Kasumi-1 (cell line): Measurements from ENCODE around the gene LTO1.
"Not testable (repeated sequence)": the region's sequence is repeated elsewhere in the genome, so short reads cannot be mapped to it uniquely, and the experiment has no call there.

Source experiments
- DNase-seq, 2 experiments: peaks; one replicate each; lab custom pipeline; 2025; lab: John Stamatoyannopoulos, UW

The LTO1 gene

GRCh38 chr11:69700278-69701140 is 25.4 kb upstream of the LTO1 start:
- no peak for DNase-seq

GRCh38 chr11:69699213-69699612 is 24.1 kb upstream of the LTO1 start:
- no peak for DNase-seq

GRCh38 chr11:69698362-69698761 is 23.2 kb upstream of the LTO1 start:
- DNase-seq, result no peak

DNA sequence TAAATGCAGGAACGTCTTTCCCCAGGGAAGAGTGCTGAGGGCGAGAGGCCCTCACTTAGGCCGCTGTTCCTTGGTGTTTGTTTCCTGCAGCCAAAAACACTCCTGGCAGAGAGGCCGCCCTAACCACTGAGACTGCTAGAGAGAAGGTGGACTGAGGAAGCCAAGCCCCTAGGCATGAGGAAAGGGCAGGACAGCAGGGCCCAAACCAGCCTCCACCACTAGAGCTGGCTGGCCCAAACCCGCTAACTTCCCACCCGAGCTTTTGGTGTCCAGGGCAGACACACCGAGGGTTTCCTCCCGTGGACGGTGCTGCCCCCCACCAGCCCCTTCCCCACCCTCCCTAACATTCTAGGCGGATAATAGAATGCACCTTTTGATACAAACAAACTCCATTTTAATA is 22.7 kb upstream of the LTO1 start:
- no peak for DNase-seq

DNA sequence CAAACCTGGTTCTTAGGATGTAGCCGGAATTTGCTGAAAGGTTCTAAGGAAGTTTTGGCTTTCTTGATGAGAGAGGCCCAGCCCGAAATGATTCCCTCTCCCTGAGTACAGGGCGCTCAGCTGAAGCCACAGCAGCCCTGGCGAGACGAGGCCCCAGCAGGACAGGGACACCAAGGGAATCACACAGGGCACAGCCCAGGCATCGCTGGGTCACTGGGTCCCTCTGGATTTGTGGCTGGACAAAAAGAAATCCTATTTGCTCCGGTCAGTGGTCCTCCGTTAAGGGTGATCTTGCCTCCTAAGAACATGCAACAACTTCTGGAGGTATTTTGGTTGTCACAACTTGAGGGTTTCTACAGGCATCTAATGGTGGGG is 22.3 kb upstream of the LTO1 start:
- DNase-seq, result no peak

DNA sequence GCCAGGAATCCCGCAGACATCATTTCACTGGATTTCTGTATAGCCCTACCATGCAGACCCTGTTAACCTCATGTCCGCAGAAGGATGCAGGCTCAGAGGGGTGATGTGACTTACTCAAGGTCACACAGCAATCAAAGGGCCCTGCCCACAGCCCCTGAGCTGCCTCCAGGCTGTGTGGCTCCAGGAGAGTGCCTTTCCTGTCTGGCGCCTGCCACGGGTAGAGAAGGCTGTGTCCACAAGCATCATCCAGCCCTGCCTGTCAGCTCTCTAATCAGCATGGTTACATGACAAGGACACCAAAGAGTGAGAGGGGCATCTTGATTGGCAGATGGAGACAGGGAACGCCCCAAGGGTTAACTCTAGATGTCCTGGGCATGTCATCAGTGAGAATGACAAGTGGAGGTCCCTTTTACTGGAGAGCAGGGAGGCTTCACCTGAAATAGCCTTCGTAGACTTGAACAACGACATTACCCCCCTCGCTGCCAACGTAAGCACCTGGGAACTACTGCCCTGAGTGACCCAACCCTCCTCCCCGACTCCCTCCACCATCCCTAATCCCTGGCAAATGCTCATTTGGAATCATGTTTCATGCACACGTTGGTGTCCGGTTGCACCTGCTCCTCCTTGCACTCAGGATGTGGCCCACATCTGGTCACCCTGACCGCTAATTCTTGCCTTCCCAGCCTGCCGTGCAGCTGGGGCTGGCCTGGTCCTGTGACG is 21.8 kb upstream of the LTO1 start:
- DNase-seq, result no peak

DNA sequence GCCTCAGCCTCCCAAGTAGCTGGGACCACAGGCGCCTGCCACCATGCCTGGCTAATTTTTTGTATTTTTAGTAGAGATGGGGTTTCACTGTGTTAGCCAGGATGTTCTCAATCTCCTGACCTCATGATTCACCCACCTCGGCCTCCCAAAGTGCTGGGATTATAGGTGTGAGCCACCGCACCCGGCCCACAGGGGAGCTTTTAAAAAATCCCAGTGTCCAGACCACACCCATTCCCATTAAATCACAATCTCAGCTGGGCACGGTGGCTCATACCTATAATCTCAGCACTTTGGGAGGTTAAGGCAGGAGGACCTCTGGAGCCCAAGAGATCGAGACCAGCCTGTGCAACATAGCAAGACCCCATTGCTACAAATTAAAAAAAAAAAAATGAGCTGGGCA is 20.8 kb upstream of the LTO1 start:
- DNase-seq, result not testable (repeated sequence)

GRCh38 chr11:69695581-69695980 is 20.4 kb upstream of the LTO1 start:
- no peak for DNase-seq

DNA sequence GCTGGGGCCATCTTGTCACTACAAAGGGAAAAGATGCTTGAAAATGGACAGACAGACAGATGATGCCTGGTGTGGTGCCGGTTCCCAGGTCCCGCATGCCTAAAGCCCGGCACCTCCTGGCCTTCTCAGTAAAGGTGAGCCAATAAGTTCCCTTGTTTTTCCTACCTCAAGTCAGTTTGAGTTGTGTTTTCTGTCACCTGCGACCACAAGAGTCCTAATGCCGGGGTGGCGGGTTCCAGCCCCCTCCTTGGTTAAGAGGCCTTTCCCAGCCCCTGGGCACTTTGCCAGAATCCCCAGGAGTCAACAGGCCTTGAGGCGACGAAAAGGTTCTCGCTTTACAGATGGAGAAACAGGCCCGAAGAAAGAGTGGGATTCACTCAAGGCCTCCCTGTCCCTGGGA is 19.6 kb upstream of the LTO1 start:
- no peak for DNase-seq

GRCh38 chr11:69692422-69692821 is 17.3 kb upstream of the LTO1 start:
- DNase-seq, result no peak

DNA sequence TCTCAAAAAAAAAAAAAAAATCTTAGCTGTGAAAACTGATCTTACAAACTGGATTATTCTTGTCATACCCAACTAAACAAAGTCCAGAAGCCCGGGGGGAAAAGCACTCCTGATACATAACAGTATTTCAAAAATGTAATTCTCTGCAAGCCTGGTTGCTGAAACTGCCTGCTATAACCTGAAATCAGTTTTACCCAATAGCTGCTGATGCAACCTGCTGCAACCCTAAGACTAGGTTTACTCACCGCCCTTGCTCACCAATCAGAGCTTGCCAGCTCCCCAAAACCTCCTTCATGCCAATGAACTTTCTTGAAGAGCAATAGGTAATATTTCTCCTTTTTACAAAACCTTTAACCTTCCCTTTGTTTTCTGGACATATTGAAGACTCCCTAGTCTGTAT is 16.3 kb upstream of the LTO1 start:
- DNase-seq, result no peak

GRCh38 chr11:69689484-69690319 is 14.5 kb upstream of the LTO1 start:
- DNase-seq, result no peak

GRCh38 chr11:69687969-69688771 is 13.0 kb upstream of the LTO1 start:
- DNase-seq, result not testable (repeated sequence)

DNA sequence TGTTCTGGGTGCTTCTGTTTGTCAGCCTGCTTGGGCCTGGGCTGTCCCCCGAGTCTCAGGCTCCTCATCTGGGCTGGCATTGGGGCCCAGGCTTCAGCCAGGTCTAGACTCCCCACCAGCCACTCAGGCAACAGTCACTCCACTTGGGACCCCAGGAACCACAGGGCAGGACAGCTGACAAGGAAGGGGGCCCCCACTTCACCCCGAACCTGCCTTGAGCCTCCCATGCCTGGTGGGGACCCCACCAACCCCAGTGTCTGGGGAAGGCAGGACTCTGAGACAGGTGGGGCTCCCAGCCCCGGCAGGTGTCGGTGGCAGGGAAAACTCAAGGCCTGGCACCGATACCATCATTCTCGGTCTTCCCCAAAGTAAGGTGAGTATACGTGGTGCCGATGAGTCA is 11.7 kb upstream of the LTO1 start:
- no peak for DNase-seq

GRCh38 chr11:69686452-69686851 is 11.3 kb upstream of the LTO1 start:
- no peak for DNase-seq

DNA sequence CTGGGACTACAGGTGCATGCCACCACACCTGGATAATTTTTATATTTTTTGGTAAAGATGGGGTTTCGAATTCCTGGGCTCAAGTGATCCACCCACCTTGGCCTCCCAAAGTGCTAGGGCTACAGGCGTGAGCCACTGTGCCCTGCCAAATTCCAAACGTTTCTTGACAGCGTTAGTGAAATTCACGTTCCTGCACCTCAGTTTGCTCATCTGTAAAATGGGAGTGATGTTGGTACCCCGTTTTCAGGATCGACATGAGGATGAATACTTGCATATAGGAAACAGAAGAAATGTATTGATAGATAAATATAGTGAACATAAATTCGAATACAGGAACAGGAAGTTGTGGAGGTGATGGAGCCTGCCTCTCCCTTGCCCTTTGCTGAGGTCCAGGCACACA is 10.2 kb upstream of the LTO1 start:
- no peak for DNase-seq

- DNase-seq, result no peak
Measured at GRCh38 chr11:69684651-69685050, 9.5 kb upstream of the LTO1 start.

GRCh38 chr11:69683764-69684333 is 8.7 kb upstream of the LTO1 start:
- no peak for DNase-seq

DNA sequence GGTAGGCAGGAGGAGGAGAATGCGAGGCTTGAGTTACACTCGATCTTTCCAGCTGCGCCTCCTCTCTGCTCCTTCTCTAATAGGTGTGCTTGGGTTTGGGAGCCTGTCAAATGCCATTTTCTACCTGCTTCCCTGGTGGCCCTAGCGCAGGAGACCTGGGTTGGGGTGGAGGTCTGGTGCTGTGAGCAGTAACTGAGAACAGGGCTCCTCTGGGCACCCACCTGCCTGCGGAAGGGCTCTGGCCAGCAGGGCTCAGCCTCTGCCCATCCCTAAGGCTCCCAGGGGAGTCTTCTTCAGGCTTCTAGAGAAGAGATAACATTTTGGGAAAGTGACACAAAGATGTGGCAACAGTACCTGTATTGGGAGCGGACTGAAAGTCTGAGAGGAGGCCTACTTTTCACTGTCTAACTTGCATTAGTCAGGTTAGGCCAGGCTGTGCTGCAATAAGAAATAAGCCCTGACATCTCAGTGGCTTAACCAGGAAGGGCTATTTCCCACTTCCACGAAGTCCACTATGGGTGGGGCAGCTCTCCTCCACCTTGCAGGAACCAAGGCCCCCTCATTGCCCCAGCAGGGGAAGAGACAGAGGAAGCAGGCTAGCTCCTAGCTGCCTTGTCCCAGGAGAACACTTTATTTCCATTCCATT is 7.7 kb upstream of the LTO1 start:
- no peak for DNase-seq

DNA sequence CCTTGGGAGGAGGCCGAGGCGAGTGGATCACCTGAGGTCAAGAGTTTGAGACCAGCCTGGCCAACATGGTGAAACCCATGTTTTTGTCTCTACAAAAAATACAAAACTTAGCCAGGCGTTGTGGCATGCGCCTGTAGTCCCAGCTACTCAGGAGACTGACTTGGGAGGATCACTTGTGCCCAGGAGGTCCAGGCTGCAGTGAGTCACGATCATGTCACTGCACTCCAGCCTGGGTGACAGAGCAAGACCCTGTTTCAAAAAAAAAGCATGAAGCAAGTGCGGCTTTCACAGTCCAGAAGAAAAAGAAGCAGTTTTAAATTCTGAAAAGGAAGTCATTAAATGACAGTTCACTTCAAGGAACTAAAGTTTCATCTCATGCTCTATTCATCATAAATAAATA is 7.1 kb upstream of the LTO1 start:
- DNase-seq, result no peak

DNA sequence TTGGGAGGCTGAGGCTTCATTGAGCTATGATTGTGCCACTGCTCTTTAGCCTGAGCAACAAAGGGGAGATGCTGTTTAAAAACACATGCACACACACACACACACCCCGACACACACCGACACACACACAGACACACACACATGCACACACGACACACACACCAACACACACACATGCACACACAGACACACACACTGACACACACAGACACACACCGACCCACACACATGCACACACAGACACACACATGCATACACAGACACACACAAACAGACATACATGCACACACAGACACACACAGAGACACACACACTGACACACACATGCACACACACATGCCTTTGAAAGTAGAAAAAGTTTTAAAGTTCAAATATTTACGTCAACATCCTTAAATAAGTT is 5.5 kb upstream of the LTO1 start:
- DNase-seq, result no peak
